Stimulated activated CD8-positive, alpha-beta memory T cell treated with anti-CD3 and anti-CD28 coated beads, Interleukin-4, amount 100 ng/mL, for 4 hours (primary cell): Measurements from ENCODE around the gene C14orf180.
"Not testable (repeated sequence)": the region's sequence is repeated elsewhere in the genome, so short reads cannot be mapped to it uniquely, and the experiment has no call there.

Experiments used
- DNase-seq, 2 donors: peaks; one replicate each; pipeline ENCODE4 v3.0.0-alpha.2; 2020; ENCODE audit warnings: low read depth in 2 of 2, low spot score in 1 of 2

The C14orf180 gene

GRCh38 chr14:104577426-104577825 lies 2.1 kb upstream of the C14orf180 start:
- no peak for DNase-seq

- DNase-seq, result no peak
Observed at GRCh38 chr14:104577847-104578301, 1.7 kb upstream of the C14orf180 start.

DNA sequence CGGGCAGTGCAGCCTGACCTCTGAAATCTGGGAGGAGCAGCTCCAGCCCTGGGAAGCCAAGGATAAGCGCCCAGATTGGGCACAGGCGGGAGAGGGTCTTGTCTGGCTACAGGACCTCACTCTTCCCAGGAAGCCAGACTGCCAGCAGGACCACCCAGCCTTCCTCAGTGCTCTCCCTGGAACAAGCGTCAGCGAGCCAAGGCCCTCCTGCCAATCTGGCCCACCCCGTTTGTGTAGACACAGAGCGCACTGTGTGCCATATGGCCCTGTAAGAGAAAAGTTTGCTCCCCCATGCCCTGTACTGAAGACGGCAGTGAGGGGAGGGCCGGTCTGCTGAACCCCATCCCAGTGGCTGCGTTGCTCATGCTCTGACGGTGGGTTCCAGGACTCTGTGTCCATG lies 1.2 kb upstream of the C14orf180 start:
- DNase-seq, result no peak

DNA sequence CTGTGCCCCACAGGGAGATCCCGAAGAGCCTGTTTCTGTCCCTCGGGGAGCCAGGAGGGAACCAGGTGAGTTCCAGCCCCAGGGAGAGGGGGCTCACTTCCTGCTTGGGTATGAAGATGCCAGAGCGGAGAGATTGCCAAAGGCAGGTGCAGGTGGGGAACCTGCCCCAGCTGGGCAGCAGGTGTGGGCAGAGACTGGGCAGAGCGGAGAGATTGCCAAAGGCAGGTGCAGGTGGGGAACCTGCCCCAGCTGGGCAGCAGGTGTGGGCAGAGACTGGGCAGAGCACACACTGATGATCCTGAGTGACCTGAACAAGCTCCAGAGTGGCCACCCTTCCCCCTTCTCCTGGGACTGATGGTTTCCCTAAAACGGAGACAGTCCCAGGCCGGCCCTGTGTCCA lies 375 bp downstream of the C14orf180 start:
- not testable (repeated sequence) for DNase-seq

- DNase-seq, result no peak
Observed at GRCh38 chr14:104580961-104581360, 1.4 kb downstream of the C14orf180 start.

- DNase-seq, result no peak
Observed at GRCh38 chr14:104581521-104581920, 2.0 kb downstream of the C14orf180 start.

DNA sequence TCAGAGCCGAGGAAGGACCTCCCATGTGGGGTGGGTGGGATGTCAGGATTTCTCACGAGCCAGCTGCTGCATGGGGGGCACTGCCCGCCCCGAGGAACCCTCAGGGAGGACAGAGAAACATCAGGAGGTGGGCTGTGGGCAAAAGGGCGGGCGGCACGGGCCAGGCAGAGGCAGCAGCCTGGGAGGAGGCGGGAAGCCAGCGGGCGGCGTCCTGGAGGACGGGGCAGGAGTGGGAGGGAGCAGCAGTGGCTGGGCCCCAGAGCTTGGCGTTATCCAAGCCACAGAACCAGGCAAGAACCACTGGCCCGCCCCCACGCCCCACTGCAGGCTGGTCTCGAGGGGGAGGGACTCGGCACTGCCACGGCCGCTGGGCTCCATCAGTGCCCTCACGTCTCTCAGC lies 2.4 kb downstream of the C14orf180 start:
- DNase-seq, result no peak

- no peak for DNase-seq
Observed at GRCh38 chr14:104582662-104583061, 3.1 kb downstream of the C14orf180 start.

- no peak for DNase-seq
Observed at GRCh38 chr14:104583424-104584306, 4.1 kb downstream of the C14orf180 start.

DNA sequence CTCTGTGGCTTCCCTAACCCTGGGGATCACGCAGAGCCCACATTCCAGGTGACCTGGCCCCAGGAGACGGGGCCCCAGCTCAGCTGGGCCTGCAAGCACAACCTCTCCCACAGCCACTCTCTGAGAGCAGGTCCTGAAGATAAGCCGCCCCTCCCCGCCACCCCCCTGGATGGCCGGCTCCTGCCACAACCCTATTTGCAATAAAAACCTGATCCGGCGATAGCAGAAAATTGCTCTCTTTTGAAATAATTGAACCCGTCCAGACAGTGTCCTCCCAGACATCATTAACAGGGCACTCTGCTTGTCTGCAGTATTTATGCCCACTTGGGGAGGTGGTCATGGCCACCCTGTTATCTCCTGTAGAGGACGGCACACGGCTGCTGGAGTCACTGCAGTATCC lies 5.0 kb downstream of the C14orf180 start:
- no peak for DNase-seq

GRCh38 chr14:104585966-104586697 lies 6.6 kb downstream of the C14orf180 start:
- DNase-seq, result no peak

GRCh38 chr14:104586832-104587620 lies 7.5 kb downstream of the C14orf180 start:
- DNase-seq, result no peak

DNA sequence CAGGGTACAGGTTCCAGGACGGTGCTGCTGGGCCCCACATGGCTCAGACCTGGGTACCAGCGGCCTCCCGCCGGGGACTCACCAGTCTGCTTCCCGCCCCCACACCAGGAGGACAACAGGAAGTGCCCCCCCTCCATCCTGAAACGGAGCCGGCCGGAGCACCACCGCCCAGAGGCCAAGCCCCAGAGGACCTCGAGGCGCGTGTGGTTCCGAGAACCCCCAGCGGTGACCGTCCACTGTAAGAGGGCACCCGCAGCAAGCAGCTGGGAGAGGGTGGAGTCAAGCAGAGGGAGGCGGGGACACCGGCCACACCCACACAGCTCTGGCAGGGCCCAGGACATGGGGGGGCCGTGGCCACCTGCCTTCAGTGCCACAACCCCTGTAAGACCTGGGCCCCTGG lies 8.1 kb downstream of the C14orf180 start:
- DNase-seq, result no peak

- no peak for DNase-seq
Observed at GRCh38 chr14:104588066-104588857, 8.7 kb downstream of the C14orf180 start.

GRCh38 chr14:104589338-104590195 lies 10.0 kb downstream of the C14orf180 start:
- no peak for DNase-seq

DNA sequence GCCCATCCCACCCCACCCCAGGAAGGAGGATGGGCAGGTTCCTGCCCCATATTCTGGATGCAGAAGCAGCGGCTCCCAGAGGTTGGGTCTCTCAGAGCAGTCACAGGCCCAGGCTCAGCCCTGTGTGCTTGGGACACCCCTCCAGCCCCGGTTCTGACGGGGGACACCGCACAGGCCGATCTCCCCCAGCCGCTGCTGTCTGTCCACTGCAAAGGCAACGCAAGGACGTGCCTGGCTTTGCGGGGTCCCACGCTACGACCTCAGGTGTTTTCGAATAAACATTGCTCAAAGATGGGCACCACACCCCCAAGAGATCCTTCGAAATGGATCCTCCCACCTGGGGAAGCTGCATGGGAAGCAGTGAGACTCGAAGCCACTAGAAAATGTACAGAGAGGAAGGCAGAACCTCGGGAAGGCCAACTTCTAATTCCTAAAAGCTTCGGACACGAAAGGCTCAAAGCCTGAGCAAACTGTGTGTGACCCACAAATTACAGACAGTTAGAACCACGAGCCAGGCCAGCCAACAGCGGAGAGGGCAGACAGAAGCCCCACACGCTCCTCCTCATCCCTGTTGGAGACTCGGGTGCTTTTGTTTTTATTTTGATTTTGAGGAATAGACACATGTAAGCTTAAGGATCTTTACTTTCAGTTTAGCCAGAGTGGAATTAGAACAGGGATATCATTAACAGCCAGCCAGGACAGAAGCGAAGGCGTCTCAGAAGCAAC lies 10.8 kb downstream of the C14orf180 start:
- no peak for DNase-seq

DNA sequence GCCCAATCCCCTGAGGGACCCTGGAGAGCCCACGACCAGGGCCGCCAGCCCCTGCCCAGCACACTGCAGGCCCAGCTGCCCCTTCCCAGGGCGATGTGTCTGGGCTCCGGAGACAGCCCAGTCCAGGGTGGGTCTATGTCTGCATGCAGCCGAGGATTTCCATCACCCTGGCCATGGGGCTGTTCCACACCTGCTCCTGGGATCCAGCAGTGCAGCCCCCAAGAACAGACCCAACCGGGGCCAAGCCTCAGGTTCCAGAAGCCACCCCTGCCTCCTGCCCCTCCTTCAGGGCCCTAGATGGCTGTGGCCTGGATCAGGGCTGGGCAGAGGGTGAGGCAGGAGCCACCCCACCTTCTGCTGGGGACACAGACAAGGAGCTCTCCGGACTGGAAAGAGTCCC lies 11.5 kb downstream of the C14orf180 start:
- DNase-seq, result no peak

GRCh38 chr14:104591506-104592291 lies 12.1 kb downstream of the C14orf180 start:
- no peak for DNase-seq
